LNCaP clone FGC (cell line): ENCODE data around the gene PLEKHM3.

Experiments
- DNase-seq: peaks from one replicate; pipeline ENCODE4 v3.0.0-alpha.2; 2011; ENCODE audit warnings: low read depth
- H3K4me3 ChIP-seq: 2 replicates; pipeline ENCODE4 v1.5.1; 2011; ENCODE audit warnings: mild to moderate bottlenecking, low read depth, low read length, control low read depth
- CTCF ChIP-seq: IDR thresholded peaks from 2 replicates; pipeline ENCODE4 v1.5.1; 2012; ENCODE audit warnings: mild to moderate bottlenecking; ENCODE audit not compliant: control insufficient read depth, insufficient read depth; ENCODE audit errors: extremely low read depth

Gene PLEKHM3

GRCh38 chr2:207778298-207778882 is 246.9 kb downstream of the PLEKHM3 start:
- no peak overlapping the region for H3K4me3 ChIP-seq
- no peak for DNase-seq
- TF ChIP-seq CTCF, result no peak

- DNase-seq, result no peak
- H3K4me3 ChIP-seq, result no peak overlapping the region
- TF ChIP-seq CTCF, result no peak
These were observed 248.2 kb downstream of the PLEKHM3 start for GRCh38 chr2:207777124-207777523.

- DNase-seq, result no peak
- no peak overlapping the region for H3K4me3 ChIP-seq
- no peak for TF ChIP-seq CTCF
These were observed 249.9 kb downstream of the PLEKHM3 start for GRCh38 chr2:207775473-207775872.

- H3K4me3 ChIP-seq, result no peak overlapping the region
- no peak for TF ChIP-seq CTCF
- no peak for DNase-seq
These were observed 252.5 kb downstream of the PLEKHM3 start for GRCh38 chr2:207772844-207773205.

- no peak overlapping the region for H3K4me3 ChIP-seq
- no peak for TF ChIP-seq CTCF
- DNase-seq, result no peak
These were observed 253.1 kb downstream of the PLEKHM3 start for GRCh38 chr2:207772081-207772843.

GRCh38 chr2:207771421-207771820 is 253.9 kb downstream of the PLEKHM3 start:
- DNase-seq, result no peak
- TF ChIP-seq CTCF, result no peak
- H3K4me3 ChIP-seq, result no peak overlapping the region
